ENCODE measurements around the gene PINK1.

Gene PINK1

GRCh38 chr1:20665726-20666125 is 32.5 kb downstream of the PINK1 start (continued):
- TF ChIP-seq REST (tag by site-specific recombination; IDR thresholded peaks at IDR 0.05) (no peak), ZXDB (tag by site-specific recombination; IDR thresholded peaks at IDR 0.05) (no peak), ZNF529 (tag by site-specific recombination; IDR thresholded peaks at IDR 0.05; ENCODE audit: insufficient replicate concordance) (no peak)

GRCh38 chr1:20666146-20666545 is 32.9 kb downstream of the PINK1 start:
- H3K4me1 ChIP-seq (ENCODE audit: control insufficient read depth, insufficient read depth, low read length): no peaks in the 10 kb centered on the region
- no peaks in the 10 kb centered on the region for H3K9me3 ChIP-seq (ENCODE audit: control insufficient read depth, insufficient read depth, low read depth, low read length)
- no peak overlapping the region for H3K4me3 ChIP-seq (ENCODE audit: low read depth, low read length)
- POLR2A ChIA-PET: interaction anchor here (0.9 to 1.9 kb wide), 2 partner anchors 32 to 120 kb away, joined by 4 to 5 read pairs; partner anchors contain the start of gene HP1BP3
- CTCF ChIA-PET: interaction anchor here (0.6 to 2.7 kb wide), 3 partner anchors 33 to 529 kb away, joined by 3 to 10 read pairs (median 5); partner anchors contain the start of gene PINK1
- no peak overlapping the region for H3K27ac ChIP-seq (ENCODE audit: extremely low read depth, low read depth, low read length)
- no peak for TF ChIP-seq ZBTB26 (tag by site-specific recombination; optimal IDR thresholded peaks at IDR 0.05)
- no peak for TF ChIP-seq ATF2 (tag by site-specific recombination; IDR thresholded peaks at IDR 0.05; ENCODE audit: low read depth)
- TF ChIP-seq ZNF777 (tag by site-specific recombination; IDR thresholded peaks at IDR 0.05; ENCODE audit: borderline replicate concordance): no peak
- no peak for TF ChIP-seq ZNF548 (tag by site-specific recombination; IDR thresholded peaks at IDR 0.05)
- TF ChIP-seq ZNF654 (tag by site-specific recombination; IDR thresholded peaks at IDR 0.05; ENCODE audit: low read depth): no peak
- no peak for TF ChIP-seq ZNF501 (tag by site-specific recombination; IDR thresholded peaks at IDR 0.05)
- TF ChIP-seq TCF7L2 (IDR thresholded peaks at IDR 0.05; ENCODE audit: borderline replicate concordance, low read depth, low read length): no peak
- TF ChIP-seq ZNF629 (tag by site-specific recombination; IDR thresholded peaks at IDR 0.05): no peak
- TF ChIP-seq SCRT1 (tag by site-specific recombination; IDR thresholded peaks at IDR 0.05; ENCODE audit: borderline replicate concordance): no peak
- TF ChIP-seq ZNF335 (tag by site-specific recombination; conservative IDR thresholded peaks at IDR 0.05): no peak
- no peak for TF ChIP-seq ZNF10 (tag by site-specific recombination; IDR thresholded peaks at IDR 0.05)
- TF ChIP-seq ZNF274 (IDR thresholded peaks at IDR 0.05; ENCODE audit: low read length): no peak
- TF ChIP-seq ZNF274 (tag by site-specific recombination; IDR thresholded peaks at IDR 0.05; ENCODE audit: borderline replicate concordance): no peak
- no peak for TF ChIP-seq ZNF785 (tag by site-specific recombination; IDR thresholded peaks at IDR 0.05)
- no peak for TF ChIP-seq ZNF768 (tag by site-specific recombination; IDR thresholded peaks at IDR 0.05)
- no peak for TF ChIP-seq ZBTB44 (tag by site-specific recombination; IDR thresholded peaks at IDR 0.05)
- no peak for TF ChIP-seq ZNF585B (tag by site-specific recombination; IDR thresholded peaks at IDR 0.05)
- no peak for TF ChIP-seq ZNF202 (tag by site-specific recombination; IDR thresholded peaks at IDR 0.05; ENCODE audit: borderline replicate concordance)
- no peak for TF ChIP-seq ZNF169 (tag by site-specific recombination; IDR thresholded peaks at IDR 0.05)
- no peaks in the 10 kb centered on the region for H3K36me3 ChIP-seq (ENCODE audit: control insufficient read depth in 2 of 2, insufficient read depth in 1 of 2, low read length in 2 of 2)

Measured in HEK293 (cell line).